GM12878 (cell line): ENCODE measurements around the gene SMIM44. TPM values are rescaled to one million over a fixed set of nuclear protein-coding genes. Genes with fewer than 3 reads are reported as not detected.

Source experiments
- BCL3 ChIP-seq: IDR thresholded peaks from 2 replicates; pipeline ENCODE4 v1.6.1; 2011; ENCODE audit warnings: borderline replicate concordance, low read depth, mild to moderate bottlenecking, moderate library complexity, low read length; ENCODE audit not compliant: insufficient read depth, poor library complexity, severe bottlenecking
- BHLHE40 ChIP-seq, 2 experiments: fragments of 450-650 bp in 1 of 2; IDR thresholded peaks; 2 replicates each; pipeline ENCODE4 v1.6.1; 2011 to 2017; ENCODE audit warnings: low read depth in 2 of 2, borderline replicate concordance in 1 of 2, improper control_type of control experiment in 1 of 2, low read length in 1 of 2, mild to moderate bottlenecking in 1 of 2
- BMI1 ChIP-seq: fragments of 450-650 bp; IDR thresholded peaks from 2 replicates; pipeline ENCODE4 v1.6.1; 2016; ENCODE audit warnings: mild to moderate bottlenecking, moderate library complexity, borderline replicate concordance
- CHD4 ChIP-seq: fragments of 200-600 bp; sonication (generic); IDR thresholded peaks from 2 replicates; pipeline ENCODE4 v1.6.1; 2016; ENCODE audit warnings: mild to moderate bottlenecking
- CREB1 ChIP-seq: IDR thresholded peaks from 2 replicates; pipeline ENCODE4 v1.6.1; 2012; ENCODE audit warnings: low read depth, mild to moderate bottlenecking, inconsistent platforms
- E2F4 ChIP-seq: IDR thresholded peaks from 2 replicates; pipeline ENCODE4 v1.6.1; 2012; ENCODE audit warnings: low read depth, low read length, improper control_type of control experiment
- EED ChIP-seq: sonication (generic); IDR thresholded peaks from 2 replicates; pipeline ENCODE4 v1.6.1; 2016; ENCODE audit warnings: antibody characterized with exemption, low read depth
- ESRRA ChIP-seq: IDR thresholded peaks from 2 replicates; pipeline ENCODE4 v1.6.1; 2012; ENCODE audit warnings: mild to moderate bottlenecking, low read length, improper control_type of control experiment
- HDAC6 ChIP-seq: fragments of 200-600 bp; sonication (generic); IDR thresholded peaks from one replicate; pipeline ENCODE4 v1.8.0; 2017; ENCODE audit warnings: antibody characterized with exemption; ENCODE audit not compliant: unreplicated experiment
- IKZF2 ChIP-seq, 2 experiments: fragments of 450-650 bp; IDR thresholded peaks; 2 replicates each; pipeline ENCODE4 v1.6.1; 2017; ENCODE audit warnings: mild to moderate bottlenecking in 2 of 2, moderate library complexity in 2 of 2
- MAX ChIP-seq: IDR thresholded peaks from 2 replicates; pipeline ENCODE4 v1.6.1; 2012; ENCODE audit warnings: low read depth, low read length, improper control_type of control experiment
- MXI1 ChIP-seq: fragments of 150-350 bp; IDR thresholded peaks from 2 replicates; pipeline ENCODE4 v1.6.1; 2011; ENCODE audit warnings: low read depth, mild to moderate bottlenecking, inconsistent platforms, low read length, improper control_type of control experiment
- NBN ChIP-seq: fragments of 450-650 bp; IDR thresholded peaks from 2 replicates; pipeline ENCODE4 v1.6.1; 2016
- RB1 ChIP-seq: fragments of 450-650 bp; formaldehyde crosslinking; IDR thresholded peaks from 2 replicates; pipeline ENCODE4 v1.6.1; 2017; ENCODE audit warnings: mild to moderate bottlenecking, borderline replicate concordance
- RCOR1 ChIP-seq: conservative IDR thresholded peaks from 2 replicates; pipeline ENCODE4 v1.6.1; 2012; ENCODE audit warnings: low read depth, low read length, improper control_type of control experiment
- RELB ChIP-seq: fragments of 450-650 bp; IDR thresholded peaks from 2 replicates; pipeline ENCODE4 v1.6.1; 2017; ENCODE audit warnings: low read depth, mild to moderate bottlenecking, moderate library complexity
- SMAD5 ChIP-seq: IDR thresholded peaks from 2 replicates; pipeline ENCODE4 v1.6.1; 2016; ENCODE audit warnings: antibody characterized with exemption, low read depth
- SRF ChIP-seq, 2 experiments: IDR thresholded peaks; 2 replicates each; pipeline ENCODE4 v1.6.1; 2011; ENCODE audit warnings: low read depth in 2 of 2, low read length in 2 of 2, mild to moderate bottlenecking in 1 of 2, moderate library complexity in 1 of 2
- STAT3 ChIP-seq: IDR thresholded peaks from 2 replicates; pipeline ENCODE4 v1.6.1; 2011; ENCODE audit warnings: low read depth, low read length, improper control_type of control experiment
- TBL1XR1 ChIP-seq: IDR thresholded peaks from 2 replicates; pipeline ENCODE4 v1.6.1; 2012; ENCODE audit warnings: low read depth, low read length, improper control_type of control experiment
- ZNF217 ChIP-seq: fragments of 450-650 bp; IDR thresholded peaks from 2 replicates; pipeline ENCODE4 v1.6.1; 2017; ENCODE audit warnings: antibody characterized with exemption, mild to moderate bottlenecking
- polyA plus RNA-seq, 11 experiments: library from polyadenylated mRNA; depleted of rRNA in 4 of 11; unstranded in 6 of 11; stranded (reverse) in 5 of 11; fragments of >200 nt; fragmentation: Nextera tagmentation in 4 of 11; fragmentation: Illumina TruSeq in 1 of 11; extraction: Ambion mirVana in 4 of 11; extraction: Trizol in 1 of 11; gene quantifications; 1 replicate in 1 of 11; 2 replicates in 10 of 11; pipeline versions ENCODE4 v1.2.1 to v1.2.3, GENCODE V29; 2011 to 2016; ENCODE audit warnings: inconsistent platforms in 2 of 11, missing spikeins in 2 of 11, low read depth in 1 of 11
- total RNA-seq, 4 experiments: library from RNA; depleted of rRNA in 3 of 4; stranded (reverse); fragments of >200 nt in 3 of 4; fragmentation: Illumina TruSeq in 1 of 4; extraction: Trizol in 1 of 4; gene quantifications; 2 replicates each; pipeline versions ENCODE4 v1.2.1 to v1.2.3, GENCODE V29; 2013 to 2021

The SMIM44 gene
- total and polyA plus RNA-seq, 10 of the 15 experiments (the other 5 are each of a cell fraction or from before 2014, with no cell fraction given): not detected

- TF ChIP-seq MAX (no peak), CHD4 (no peak), BHLHE40 (IDR thresholded peaks at IDR 0.05; ENCODE audit: borderline replicate concordance in 1 of 2, low read depth in 2 of 2, low read length in 1 of 2) (peak in 1 of 2 experiments; percentile 34; a peak in 1 of 4 replicates), ZNF217 (no peak; the same call in 1 of the 2 replicates), BMI1 (peak; percentile 72), NBN (peak; percentile 76), RELB (peak; percentile 84; the same call in 1 of the 2 replicates), MXI1 (peak; percentile 71), E2F4 (peak; percentile 60; the same call in 1 of the 2 replicates), ESRRA (no peak), SMAD5 (peak; percentile 43; the same call in 1 of the 2 replicates), RB1 (peak; percentile 93; the same call in 1 of the 2 replicates), TBL1XR1 (no peak), EED (0 out of 2 replicates have a peak, but pooled peaks have one; percentile 5), BCL3 (no peak), IKZF2 (IDR thresholded peaks at IDR 0.05) (peak in 1 of 2 experiments; percentile 12; a peak in 1 of 4 replicates), SRF (IDR thresholded peaks at IDR 0.05; ENCODE audit: low read depth in 2 of 2, low read length in 2 of 2) (peak in 1 of 2 experiments; percentile 73; a peak in 2 of 4 replicates), STAT3 (no peak), HDAC6 (no peak), CREB1 (peak; percentile 82), RCOR1 (no peak)
Measured at GRCh38 chr19:3434630-3435553, 48.3 kb downstream of the SMIM44 start (continued).
